Subcutaneous abdominal adipose tissue (tissue), 5 donors: ENCODE measurements around the gene TCF7L2.

Source experiments
- H3K27ac ChIP-seq: one replicate; pipeline ENCODE4 v1.7.0; 2013; ENCODE audit warnings: low read depth, mild to moderate bottlenecking, inconsistent platforms, low read length, moderate library complexity
- H3K27me3 ChIP-seq, 5 donors: one replicate each; pipeline ENCODE4 v1.7.0; 2013; ENCODE audit warnings: low read length in 5 of 5, inconsistent platforms in 1 of 5; ENCODE audit not compliant: control insufficient read depth in 5 of 5, insufficient read depth in 4 of 5
- H3K36me3 ChIP-seq, 5 donors: one replicate each; pipeline ENCODE4 v1.7.0; 2013; ENCODE audit warnings: low read length in 5 of 5; ENCODE audit not compliant: control insufficient read depth in 5 of 5, insufficient read depth in 5 of 5
- H3K4me1 ChIP-seq, 5 donors: one replicate each; pipeline ENCODE4 v1.7.0; 2013; ENCODE audit warnings: low read length in 5 of 5, mild to moderate bottlenecking in 3 of 5, moderate library complexity in 1 of 5; ENCODE audit not compliant: control insufficient read depth in 5 of 5, insufficient read depth in 5 of 5
- H3K4me3 ChIP-seq, 5 donors: one replicate each; pipeline ENCODE4 v1.7.0; 2013; ENCODE audit warnings: low read length in 5 of 5, low read depth in 1 of 5
- H3K9ac ChIP-seq, 5 donors: one replicate each; pipeline ENCODE4 v1.7.0; 2013; ENCODE audit warnings: low read length in 5 of 5, mild to moderate bottlenecking in 4 of 5, moderate library complexity in 3 of 5
- H3K9me3 ChIP-seq, 5 donors: one replicate each; pipeline ENCODE4 v1.7.0; 2013; ENCODE audit warnings: low read length in 5 of 5; ENCODE audit not compliant: control insufficient read depth in 5 of 5
- donor health status: healthy.
- donor health status: healthy.
- donor health status: healthy.
- donor health status: healthy.
- donor health status: healthy.

Gene TCF7L2

DNA sequence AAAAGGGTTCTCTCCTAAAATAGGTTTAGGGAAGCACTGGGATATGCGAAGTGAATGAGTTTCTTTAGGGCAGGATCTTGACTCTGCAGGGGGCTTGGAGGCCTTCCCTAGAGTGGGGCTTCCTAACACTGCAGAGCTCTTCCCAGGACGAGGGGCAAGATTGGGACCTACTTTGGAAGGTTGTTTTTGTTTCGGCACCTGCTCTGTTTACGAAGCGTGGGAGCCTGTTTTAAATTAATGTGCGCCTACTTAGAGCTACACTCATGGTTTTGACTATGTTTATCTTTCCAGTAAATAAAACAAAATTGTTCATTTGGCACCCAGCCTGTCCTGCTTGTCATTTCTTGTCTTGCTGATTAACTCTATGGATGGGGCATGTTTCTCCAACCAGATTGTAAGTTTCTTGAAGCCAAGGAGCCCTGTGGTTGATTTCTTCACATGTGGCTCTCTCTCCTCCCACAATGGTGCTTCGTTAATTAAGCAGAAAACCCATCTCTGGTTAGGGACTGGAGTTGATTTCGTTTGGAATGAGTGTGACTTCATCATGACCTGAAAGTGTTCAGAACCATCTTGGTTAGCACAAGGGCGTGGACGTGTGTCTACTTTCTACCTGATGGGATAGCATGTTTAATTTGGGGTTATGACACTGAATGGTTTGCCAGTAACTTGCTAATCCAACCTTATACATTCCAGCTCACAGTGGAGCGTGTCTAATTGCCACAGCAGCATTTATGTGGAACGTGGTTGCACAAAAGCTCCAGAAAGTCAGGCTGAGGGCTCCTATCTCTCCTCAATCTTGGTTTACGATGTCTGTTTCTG, 98.1 kb downstream of the TCF7L2 start:
- no peaks in the 10 kb centered on the region for H3K27me3 ChIP-seq
- H3K9me3 ChIP-seq: no peaks in the 10 kb centered on the region
- H3K4me3 ChIP-seq: no peak overlapping the region
- peaks cover 0 to 8% (median 0%) of the 10 kb centered on the region in 5 donors for H3K36me3 ChIP-seq
- peak overlapping the region in 2 of 5 donors; percentile 40 to 43 for H3K9ac ChIP-seq
- H3K27ac ChIP-seq: peak overlapping the region; percentile 90
- peaks cover 5 to 80% (median 68%) of the 10 kb centered on the region in 5 donors for H3K4me1 ChIP-seq

DNA sequence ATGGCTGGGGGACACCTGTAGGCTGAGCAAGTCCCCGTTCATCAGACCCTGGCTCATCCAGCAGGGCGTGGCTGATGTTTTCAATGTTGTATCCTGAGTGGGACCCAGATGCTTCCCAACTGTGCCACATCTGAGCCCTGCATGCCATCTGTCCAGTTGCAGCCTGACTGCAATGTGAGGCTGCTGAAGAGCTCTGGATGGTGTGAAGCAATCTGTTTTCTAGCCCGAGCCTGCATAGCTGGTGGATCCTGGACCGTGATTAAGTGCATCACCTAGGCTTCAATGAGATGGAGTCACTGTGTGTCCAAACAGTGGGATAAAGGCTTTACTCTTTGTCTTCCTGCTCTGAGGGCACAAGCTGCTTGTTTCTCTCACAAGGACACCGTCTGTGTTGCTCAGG, 99.8 kb downstream of the TCF7L2 start:
- no peak overlapping the region for H3K4me3 ChIP-seq
- H3K4me1 ChIP-seq: peaks cover 11 to 74% (median 61%) of the 10 kb centered on the region in 5 donors
- no peak overlapping the region for H3K9ac ChIP-seq
- peaks cover 0 to 8% (median 0%) of the 10 kb centered on the region in 5 donors for H3K36me3 ChIP-seq
- peak overlapping the region; percentile 90 for H3K27ac ChIP-seq
- no peaks in the 10 kb centered on the region for H3K9me3 ChIP-seq
- H3K27me3 ChIP-seq: no peaks in the 10 kb centered on the region

- Histone ChIP-seq H3K27ac (peak overlapping the region; percentile 90), H3K4me1 (peaks cover 11 to 77% (median 63%) of the 10 kb centered on the region in 5 donors), H3K36me3 (peaks cover 0 to 5% (median 0%) of the 10 kb centered on the region in 5 donors), H3K9me3 (no peaks in the 10 kb centered on the region), H3K4me3 (no peak overlapping the region), H3K27me3 (no peaks in the 10 kb centered on the region), H3K9ac (peak overlapping the region in 2 of 5 donors; percentile 9 to 15)
Observed at GRCh38 chr10:113052076-113052830, 102.2 kb downstream of the TCF7L2 start.

GRCh38 chr10:113053091-113053490, 103.0 kb downstream of the TCF7L2 start:
- Histone ChIP-seq H3K36me3 (peaks cover 0 to 5% (median 0%) of the 10 kb centered on the region in 5 donors), H3K27ac (peak overlapping the region; percentile 90), H3K27me3 (no peaks in the 10 kb centered on the region), H3K4me1 (peaks cover 11 to 77% (median 63%) of the 10 kb centered on the region in 5 donors), H3K9ac (peak overlapping the region in 1 of 5 donors; percentile 0), H3K4me3 (no peak overlapping the region), H3K9me3 (no peaks in the 10 kb centered on the region)

DNA sequence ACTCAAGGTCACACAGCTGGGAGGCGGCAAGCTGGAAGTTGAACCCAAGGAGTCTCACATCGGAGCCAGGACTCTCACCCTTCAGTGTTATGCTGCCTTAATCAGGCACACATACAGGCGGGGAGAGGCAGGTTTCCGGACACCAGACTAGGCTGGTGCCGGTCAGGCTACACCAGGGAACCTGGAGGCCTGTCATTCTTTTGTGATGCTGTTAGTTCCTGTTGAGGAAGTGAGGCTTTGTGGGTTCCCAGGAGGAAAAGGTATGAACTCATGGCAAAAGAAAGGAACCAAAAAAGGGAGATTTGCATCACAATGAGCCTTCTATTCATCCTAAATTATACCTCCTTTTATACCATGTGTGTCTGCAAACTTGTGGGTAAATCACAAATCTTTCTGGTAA, 103.8 kb downstream of the TCF7L2 start:
- Histone ChIP-seq H3K9ac (peak overlapping the region in 2 of 5 donors; percentile 8 to 60), H3K4me1 (peaks cover 12 to 77% (median 63%) of the 10 kb centered on the region in 5 donors), H3K9me3 (no peaks in the 10 kb centered on the region), H3K4me3 (no peak overlapping the region), H3K27ac (peak overlapping the region; percentile 90), H3K36me3 (peaks cover 0 to 5% (median 0%) of the 10 kb centered on the region in 5 donors), H3K27me3 (no peaks in the 10 kb centered on the region)

GRCh38 chr10:113055458-113055857, 105.4 kb downstream of the TCF7L2 start:
- H3K4me1 ChIP-seq: peaks cover 17 to 87% (median 77%) of the 10 kb centered on the region in 5 donors
- peak overlapping the region; percentile 97 for H3K27ac ChIP-seq

GRCh38 chr10:113056030-113056429, 106.0 kb downstream of the TCF7L2 start:
- Histone ChIP-seq H3K9ac (peak overlapping the region in 1 of 5 donors; percentile 82), H3K27me3 (no peaks in the 10 kb centered on the region), H3K4me1 (peaks cover 21 to 87% (median 80%) of the 10 kb centered on the region in 5 donors), H3K4me3 (no peak overlapping the region), H3K27ac (peak overlapping the region; percentile 97), H3K36me3 (no peaks in the 10 kb centered on the region), H3K9me3 (no peaks in the 10 kb centered on the region)

More at GRCh38 chr10:113055458-113055857, 105.4 kb downstream of the TCF7L2 start:
- Histone ChIP-seq H3K36me3 (no peaks in the 10 kb centered on the region), H3K4me3 (no peak overlapping the region), H3K9me3 (no peaks in the 10 kb centered on the region), H3K27me3 (no peaks in the 10 kb centered on the region), H3K9ac (peak overlapping the region in 1 of 5 donors; percentile 82)

DNA sequence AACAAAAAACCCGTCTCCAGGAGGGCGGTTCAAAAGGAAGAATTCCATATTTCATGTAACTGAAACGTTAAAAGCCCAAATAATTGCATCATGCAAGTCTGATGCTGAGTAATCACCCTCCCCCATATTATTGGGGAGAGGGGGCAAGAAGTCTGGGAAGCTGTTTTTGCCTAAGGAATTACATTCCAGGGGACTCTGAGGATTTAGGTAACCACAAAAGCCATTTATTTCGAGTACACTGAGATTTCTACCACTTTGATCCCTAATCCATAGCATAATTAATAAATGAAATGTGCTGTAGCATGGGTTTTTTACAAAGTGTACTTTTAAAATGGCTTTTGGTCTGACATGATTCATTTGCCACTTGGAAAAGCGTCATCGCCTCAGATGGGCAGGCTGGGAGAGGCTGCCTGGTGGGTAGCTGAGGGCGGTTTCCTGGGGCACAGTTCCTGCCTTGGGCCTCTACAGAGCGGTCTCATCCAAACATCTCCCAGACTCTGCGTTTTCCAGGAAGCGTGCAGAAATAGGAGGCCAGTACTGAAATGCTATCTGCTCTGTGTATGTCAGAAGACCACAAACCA, 106.5 kb downstream of the TCF7L2 start:
- Histone ChIP-seq H3K4me1 (peaks cover 23 to 87% (median 80%) of the 10 kb centered on the region in 5 donors), H3K36me3 (no peaks in the 10 kb centered on the region), H3K27me3 (no peaks in the 10 kb centered on the region), H3K27ac (peak overlapping the region; percentile 97), H3K4me3 (no peak overlapping the region), H3K9me3 (no peaks in the 10 kb centered on the region), H3K9ac (peak overlapping the region in 3 of 5 donors; percentile 26 to 82 (median 35))

DNA sequence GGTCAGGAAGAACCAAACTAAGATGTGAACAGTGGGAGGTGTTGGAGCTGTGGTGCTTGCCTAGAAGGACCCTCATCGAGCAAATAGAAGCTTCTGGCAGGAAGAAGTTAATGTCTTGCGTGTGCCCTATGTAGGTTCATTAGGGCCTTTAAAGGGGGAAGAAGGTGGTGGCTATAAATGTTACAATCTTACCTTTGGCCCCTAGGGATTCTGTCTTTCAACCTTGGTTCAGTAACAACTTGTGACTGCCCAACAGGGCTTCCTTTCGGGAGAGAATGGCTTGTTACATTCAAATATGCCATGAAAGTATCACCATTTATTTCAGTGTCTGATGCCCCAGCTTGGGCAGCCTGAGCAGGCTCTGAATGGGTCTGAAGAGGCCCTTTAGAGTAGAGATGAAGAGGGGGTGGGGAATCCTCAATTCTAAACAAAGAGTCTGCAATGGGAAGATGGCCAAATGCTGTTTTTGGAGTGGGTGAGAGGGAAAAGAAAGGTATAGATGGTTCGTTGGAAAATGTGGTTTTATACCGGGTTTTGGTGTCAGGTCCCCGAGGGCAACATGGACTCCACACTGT, 108.0 kb downstream of the TCF7L2 start:
- peak overlapping the region in 2 of 5 donors; percentile 53 to 82 for H3K9ac ChIP-seq
- H3K9me3 ChIP-seq: no peaks in the 10 kb centered on the region
- no peak overlapping the region for H3K4me3 ChIP-seq
- peaks cover 21 to 82% (median 75%) of the 10 kb centered on the region in 5 donors for H3K4me1 ChIP-seq
- no peaks in the 10 kb centered on the region for H3K36me3 ChIP-seq
- H3K27me3 ChIP-seq: no peaks in the 10 kb centered on the region
- peak overlapping the region; percentile 97 for H3K27ac ChIP-seq
